Activated CD4-positive, alpha-beta T cell treated with anti-CD3 and anti-CD28 coated beads for 36 hours (primary cell): Measurements from ENCODE around the gene PAX7. TPM values are rescaled to one million over a fixed set of nuclear protein-coding genes. Genes with fewer than 3 reads are reported as not detected.

ENCODE experiments used
- ATAC-seq: fragments of 200-7000 bp; cut with Tn5 transposase; one replicate; pipeline ENCODE4 v1.10.0; 2021; ENCODE audit warnings: mild to moderate bottlenecking, moderate library complexity
- CTCF ChIA-PET: fragments of 350-600 bp; sonication (Branson Sonifier 250); formaldehyde crosslinking; loops from one replicate; lab custom pipeline; 2021; ENCODE audit warnings: antibody characterized with exemption; lab: Charles Lee
- POLR2A ChIA-PET: fragments of 350-600 bp; sonication (Branson Sonifier 250); formaldehyde crosslinking; loops from one replicate; lab custom pipeline; 2021; ENCODE audit warnings: antibody characterized with exemption, inconsistent platforms; lab: Charles Lee
- DNase-seq: peaks from one replicate; pipeline ENCODE4 v3.0.0-alpha.2; 2020
- H3K27ac Mint-ChIP-seq: one replicate; pipeline ENCODE4 v1.8.0; 2021; ENCODE audit warnings: mixed read lengths
- H3K27me3 Mint-ChIP-seq: one replicate; pipeline ENCODE4 v1.8.0; 2021; ENCODE audit warnings: mixed read lengths
- H3K36me3 Mint-ChIP-seq: one replicate; pipeline ENCODE4 v1.8.0; 2021; ENCODE audit warnings: low read depth, mixed read lengths
- H3K4me1 Mint-ChIP-seq: one replicate; pipeline ENCODE4 v1.8.0; 2021; ENCODE audit warnings: mixed read lengths
- H3K4me3 Mint-ChIP-seq: one replicate; pipeline ENCODE4 v1.8.0; 2021; ENCODE audit warnings: mild to moderate bottlenecking, moderate library complexity, mixed read lengths
- H3K9me3 Mint-ChIP-seq: one replicate; pipeline ENCODE4 v1.8.0; 2021; ENCODE audit warnings: low read depth, mixed read lengths
- intact Hi-C, 2 experiments: fragments of 100-400 bp; cut with DNase I in 1 of 2; cut with micrococcal nuclease in 1 of 2; formaldehyde crosslinking; loops; one replicate each; pipeline versions ENCODE4 v1.14.2 to v1.15.1; 2022 to 2024; cut with DNase I, micrococcal nuclease
- total RNA-seq, 2 experiments: library from RNA; stranded (reverse); gene quantifications; one replicate each; pipeline ENCODE4 v1.2.3, GENCODE V29; 2021

PAX7 gene
- total RNA-seq, 2 experiments from 2014 or later, result not detected

DNA sequence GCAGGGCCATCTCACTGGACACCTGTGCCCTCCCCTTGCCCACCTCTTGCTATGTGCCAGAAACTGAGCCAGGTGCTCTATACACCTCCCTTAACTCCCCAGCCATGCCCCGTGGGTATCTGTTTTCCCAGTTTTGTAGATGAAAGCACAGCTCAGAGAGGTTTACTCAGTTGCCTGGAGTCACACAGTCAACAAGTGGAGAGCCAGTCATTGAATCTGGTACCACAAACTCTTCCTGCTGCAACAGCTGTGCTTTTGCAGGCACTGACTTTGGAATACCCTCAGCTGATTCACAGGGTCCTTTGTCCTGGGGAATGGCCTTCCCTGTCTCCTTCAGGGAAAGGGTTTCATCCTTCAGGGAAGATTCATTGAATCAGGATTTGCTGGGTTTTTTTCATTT is 22.1 kb downstream of the PAX7 start:
- no peaks in the 10 kb centered on the region for H3K9me3 Mint-ChIP-seq
- ChIA-PET POLR2A (interaction anchor here (0.7 kb wide), 1 partner anchor 10 kb away, joined by 9 read pairs; no protein-coding TSS in a partner anchor), CTCF (interaction anchor here (0.7 to 1.2 kb wide), 3 partner anchors 9 to 222 kb away, joined by 3 read pairs; no protein-coding TSS in a partner anchor)
- ATAC-seq (no peak), DNase-seq (no peak)
- H3K4me3 Mint-ChIP-seq, result no peak overlapping the region
- H3K36me3 Mint-ChIP-seq, result no peaks in the 10 kb centered on the region
- peaks cover 36% of the 10 kb centered on the region for H3K4me1 Mint-ChIP-seq
- intact Hi-C loops, result no loop called here
- no peak overlapping the region for H3K27ac Mint-ChIP-seq
- peaks cover 23% of the 10 kb centered on the region for H3K27me3 Mint-ChIP-seq

DNA sequence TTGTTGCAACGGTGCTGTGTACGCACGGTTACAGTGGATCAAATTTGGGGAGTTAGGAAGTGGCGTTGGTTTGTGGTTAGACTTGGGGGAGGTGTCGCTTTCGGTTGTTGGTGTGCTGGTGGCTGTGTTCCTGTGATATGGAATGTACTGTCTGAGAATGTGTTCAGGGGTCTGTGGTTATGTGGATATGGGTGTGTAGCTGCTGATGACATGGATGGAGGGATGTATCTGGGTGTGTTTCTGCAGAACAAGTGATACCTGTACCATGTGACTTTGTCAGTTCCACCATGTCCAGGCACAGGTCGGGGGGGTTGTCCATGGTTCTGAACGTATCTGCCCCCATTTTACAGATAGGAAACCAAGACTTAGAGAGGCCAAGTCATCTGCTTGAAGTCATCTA is 22.7 kb downstream of the PAX7 start:
- H3K9me3 Mint-ChIP-seq, result no peaks in the 10 kb centered on the region
- ChIA-PET POLR2A (no interaction called here), CTCF (interaction anchor here (1.0 to 1.2 kb wide), 2 partner anchors 9 to 221 kb away, joined by 3 read pairs; no protein-coding TSS in a partner anchor)
- H3K4me3 Mint-ChIP-seq, result no peak overlapping the region
- H3K27me3 Mint-ChIP-seq, result peaks cover 17% of the 10 kb centered on the region
- DNase-seq (no peak), ATAC-seq (no peak)
- no peaks in the 10 kb centered on the region for H3K36me3 Mint-ChIP-seq
- peaks cover 36% of the 10 kb centered on the region for H3K4me1 Mint-ChIP-seq
- no peak overlapping the region for H3K27ac Mint-ChIP-seq
- intact Hi-C loops, result no loop called here

DNA sequence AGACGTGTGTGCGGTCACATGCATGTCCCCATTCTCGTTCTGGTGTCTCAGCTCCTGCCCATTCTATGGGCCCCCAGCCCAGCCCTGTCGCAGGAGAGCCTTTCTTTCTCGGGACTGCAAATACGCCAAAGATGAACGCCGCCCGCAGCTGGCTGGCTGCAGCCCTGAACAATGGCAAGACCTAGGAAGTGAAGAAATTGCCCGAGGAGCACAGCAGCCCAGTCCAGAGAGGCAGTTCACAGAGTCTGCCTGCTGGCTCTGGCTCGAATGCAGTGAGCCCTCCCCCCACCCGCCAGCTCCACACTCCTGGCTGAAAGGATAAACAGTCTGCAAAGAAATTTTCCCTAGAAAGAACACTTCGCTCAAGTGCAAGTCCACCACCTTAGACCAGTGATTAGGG is 23.3 kb downstream of the PAX7 start:
- ATAC-seq (no peak), DNase-seq (no peak)
- Mint-ChIP-seq H3K27ac (no peak overlapping the region), H3K4me1 (peaks cover 39% of the 10 kb centered on the region), H3K27me3 (peaks cover 15% of the 10 kb centered on the region), H3K36me3 (no peaks in the 10 kb centered on the region), H3K9me3 (no peaks in the 10 kb centered on the region), H3K4me3 (no peak overlapping the region)
- ChIA-PET CTCF (interaction anchor here (1.0 kb wide), 1 partner anchor 8 kb away, joined by 3 read pairs; no protein-coding TSS in a partner anchor), POLR2A (interaction anchor here (0.7 kb wide), 1 partner anchor 691 kb away, joined by 5 read pairs; no protein-coding TSS in a partner anchor)
- intact Hi-C loops, result no loop called here

DNA sequence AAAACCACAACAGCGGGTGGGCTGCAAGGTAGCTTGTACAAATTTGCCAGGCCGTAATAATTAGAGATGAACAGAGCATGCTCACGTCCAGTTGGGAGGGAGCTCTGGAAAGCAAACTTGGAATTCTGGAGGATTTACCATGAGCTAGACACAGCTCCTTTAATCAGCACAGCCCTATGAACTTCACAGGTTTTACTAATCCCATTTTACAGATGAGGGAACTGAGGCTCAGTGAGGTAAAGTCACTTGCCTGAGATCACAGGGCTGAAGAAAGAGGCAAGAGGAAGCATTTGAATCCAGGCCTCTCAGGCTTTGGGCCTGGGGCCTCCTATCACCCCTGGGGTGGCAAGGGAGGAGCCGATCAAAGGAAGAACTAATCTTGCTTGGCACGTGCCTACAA is 24.0 kb downstream of the PAX7 start:
- H3K4me3 Mint-ChIP-seq, result no peak overlapping the region
- no peaks in the 10 kb centered on the region for H3K9me3 Mint-ChIP-seq
- H3K4me1 Mint-ChIP-seq, result peaks cover 40% of the 10 kb centered on the region
- H3K27me3 Mint-ChIP-seq, result peaks cover 12% of the 10 kb centered on the region
- no peak overlapping the region for H3K27ac Mint-ChIP-seq
- intact Hi-C loops, result no loop called here
- no peaks in the 10 kb centered on the region for H3K36me3 Mint-ChIP-seq
- POLR2A ChIA-PET, result interaction anchor here (0.7 kb wide), 1 partner anchor 690 kb away, joined by 5 read pairs; no protein-coding TSS in a partner anchor
- no peak for ATAC-seq
- CTCF ChIA-PET, result no interaction called here
- DNase-seq, result no peak

DNA sequence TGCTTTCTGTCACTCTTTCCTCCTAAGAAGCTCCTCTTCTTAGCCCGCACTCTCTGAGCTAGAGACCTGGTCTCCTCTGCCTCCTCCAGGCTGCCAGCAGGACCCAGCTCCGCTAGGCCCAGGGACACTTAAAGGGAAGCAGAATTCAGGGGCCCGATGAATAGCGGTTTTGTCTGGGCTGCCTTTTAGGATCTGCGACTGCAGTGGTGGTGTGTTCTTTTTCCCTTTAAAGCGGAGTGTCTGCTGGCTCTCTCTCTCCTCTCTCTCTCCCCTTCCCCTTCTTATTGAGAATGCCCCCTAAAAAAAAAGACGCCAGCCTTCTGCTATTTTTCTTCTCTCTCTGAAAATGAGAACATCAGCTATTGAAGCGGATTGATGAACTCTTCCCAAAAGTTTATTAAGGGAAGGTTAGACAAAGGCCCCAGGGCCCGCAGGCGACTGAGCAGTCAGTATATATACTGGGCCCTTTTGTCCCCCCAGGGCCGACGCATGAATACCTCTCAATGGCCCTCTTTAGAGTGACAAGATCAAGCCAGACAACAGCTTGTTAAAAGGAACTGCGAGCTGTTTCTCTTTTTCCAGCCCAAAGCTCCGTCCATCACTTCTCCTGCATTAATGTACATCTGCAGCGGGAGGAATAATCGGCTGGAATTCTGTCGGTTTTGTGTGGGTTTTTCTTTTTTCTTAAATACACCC is 27.0 kb downstream of the PAX7 start:
- H3K4me1 Mint-ChIP-seq, result peaks cover 37% of the 10 kb centered on the region

DNA sequence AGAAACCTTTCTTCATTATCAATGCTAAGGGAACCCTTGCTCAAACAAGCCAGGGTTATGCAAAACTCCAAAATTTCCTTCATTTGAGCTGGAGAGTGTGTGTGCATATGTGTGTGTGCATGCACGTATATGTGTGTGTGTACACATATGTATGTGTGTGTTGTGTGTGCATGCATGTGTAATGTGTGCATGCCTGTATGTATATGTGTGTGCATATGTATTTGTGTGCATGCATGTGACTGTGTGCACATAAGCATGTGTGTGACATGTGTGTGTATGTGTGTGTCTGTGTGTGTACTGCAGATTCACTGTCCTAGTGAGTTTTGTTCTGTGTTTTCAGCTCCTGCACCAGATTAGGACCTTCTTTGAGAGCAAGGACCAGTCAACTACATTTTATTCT is 28.2 kb downstream of the PAX7 start:
- Mint-ChIP-seq H3K27me3 (peaks cover 7% of the 10 kb centered on the region), H3K36me3 (no peaks in the 10 kb centered on the region)

More for the DNA sequence above, 27.0 kb downstream of the PAX7 start:
- CTCF ChIA-PET, result no interaction called here
- ATAC-seq (no peak), DNase-seq (no peak)
- Mint-ChIP-seq H3K36me3 (no peaks in the 10 kb centered on the region), H3K27ac (no peak overlapping the region), H3K27me3 (peaks cover 13% of the 10 kb centered on the region), H3K4me3 (no peak overlapping the region), H3K9me3 (no peaks in the 10 kb centered on the region)
- POLR2A ChIA-PET, result no interaction called here
- intact Hi-C loops, result no loop called here

DNA sequence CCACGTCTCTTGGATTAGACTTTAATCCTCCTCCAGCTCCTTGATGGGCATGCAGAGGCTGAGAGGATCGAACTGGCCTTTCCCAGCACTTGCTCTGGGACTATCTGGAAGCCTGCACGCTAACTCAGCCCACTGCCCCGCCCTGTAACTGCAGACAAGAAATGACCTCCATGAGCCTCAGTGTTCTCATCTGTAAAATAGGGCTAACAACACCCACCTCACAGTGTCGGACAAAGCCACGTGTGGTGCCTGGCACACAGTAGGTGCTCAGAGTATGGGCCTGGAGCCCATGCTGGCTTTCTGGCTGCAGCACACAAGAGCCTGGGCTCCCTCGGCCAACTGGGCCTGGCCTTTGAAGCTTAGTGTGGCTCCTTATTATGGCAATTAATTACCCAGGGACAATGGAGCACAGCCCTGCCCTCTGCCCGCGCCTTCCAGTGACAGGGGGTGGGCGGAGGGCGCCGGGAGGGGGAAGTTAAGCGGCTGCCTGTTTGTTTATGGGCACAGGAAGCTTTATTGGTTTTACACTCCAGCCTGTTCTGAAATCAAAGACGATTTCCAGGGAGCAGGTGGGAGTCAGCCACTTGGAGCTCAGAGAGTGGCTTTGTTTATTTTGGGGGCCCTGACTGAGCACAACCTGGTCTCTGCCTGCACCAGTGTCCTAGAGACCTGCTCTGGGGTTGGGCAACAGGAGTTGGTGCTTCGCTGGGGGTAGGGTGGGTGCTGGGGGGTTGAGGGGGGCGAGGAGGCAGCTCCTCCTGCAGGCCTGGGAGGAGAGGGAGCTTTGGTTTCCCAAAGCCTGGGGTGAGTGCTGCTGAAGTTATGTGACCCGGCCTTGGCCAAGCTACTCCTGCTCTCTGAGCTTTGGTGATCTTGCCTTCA is 31.0 kb downstream of the PAX7 start:
- Mint-ChIP-seq H3K4me3 (no peak overlapping the region), H3K27ac (no peak overlapping the region), H3K9me3 (no peaks in the 10 kb centered on the region), H3K27me3 (peaks cover 7% of the 10 kb centered on the region), H3K36me3 (no peaks in the 10 kb centered on the region), H3K4me1 (peaks cover 16% of the 10 kb centered on the region)
- DNase-seq, result no peak
- POLR2A ChIA-PET, result interaction anchor here (0.6 kb wide), 1 partner anchor 20 kb away, joined by 6 read pairs; no protein-coding TSS in a partner anchor
- intact Hi-C loops, result loop anchor here in 1 of 2 experiments (10.0 kb wide), 1 partner anchor 63 kb away; no protein-coding TSS in a partner anchor
- CTCF ChIA-PET, result interaction anchor here (0.7 to 1.0 kb wide), 2 partner anchors 8 to 65 kb away, joined by 3 read pairs; no protein-coding TSS in a partner anchor
- no peak for ATAC-seq

More for the DNA sequence above, 28.2 kb downstream of the PAX7 start:
- POLR2A ChIA-PET, result no interaction called here
- CTCF ChIA-PET, result no interaction called here
- H3K9me3 Mint-ChIP-seq, result no peaks in the 10 kb centered on the region
- peaks cover 28% of the 10 kb centered on the region for H3K4me1 Mint-ChIP-seq
- intact Hi-C loops, result no loop called here
- H3K27ac Mint-ChIP-seq, result no peak overlapping the region
- H3K4me3 Mint-ChIP-seq, result no peak overlapping the region
- ATAC-seq, result no peak
- DNase-seq, result no peak

DNA sequence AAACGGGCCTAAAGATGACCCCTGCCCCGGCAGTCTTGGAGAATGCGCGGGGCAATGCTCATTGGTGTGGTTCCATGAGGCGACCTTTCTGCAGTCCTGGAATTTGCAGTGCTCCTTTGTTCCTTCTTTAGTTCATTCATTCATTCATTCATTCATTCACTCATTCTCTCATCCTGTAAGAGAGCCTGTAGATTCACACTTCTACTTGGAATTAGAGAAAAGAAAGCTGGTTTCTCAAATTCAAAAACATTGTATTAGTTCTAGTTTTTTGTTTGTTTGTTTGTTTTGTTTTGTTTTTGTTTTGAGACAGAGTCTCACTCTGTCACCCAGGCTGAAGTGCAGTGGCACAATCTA is 31.6 kb downstream of the PAX7 start:
- Mint-ChIP-seq H3K9me3 (no peaks in the 10 kb centered on the region), H3K4me1 (peaks cover 22% of the 10 kb centered on the region), H3K27me3 (peaks cover 7% of the 10 kb centered on the region), H3K27ac (no peak overlapping the region), H3K36me3 (no peaks in the 10 kb centered on the region), H3K4me3 (no peak overlapping the region)
- ChIA-PET POLR2A (interaction anchor here (0.6 kb wide), 2 partner anchors 9 to 19 kb away, joined by 6 to 9 read pairs; no protein-coding TSS in a partner anchor), CTCF (interaction anchor here (0.7 to 1.0 kb wide), 2 partner anchors 9 to 66 kb away, joined by 3 read pairs; no protein-coding TSS in a partner anchor)
- intact Hi-C loops, result loop anchor here in 1 of 2 experiments (10.0 kb wide), 1 partner anchor 63 kb away; no protein-coding TSS in a partner anchor
- ATAC-seq (no peak), DNase-seq (no peak)

DNA sequence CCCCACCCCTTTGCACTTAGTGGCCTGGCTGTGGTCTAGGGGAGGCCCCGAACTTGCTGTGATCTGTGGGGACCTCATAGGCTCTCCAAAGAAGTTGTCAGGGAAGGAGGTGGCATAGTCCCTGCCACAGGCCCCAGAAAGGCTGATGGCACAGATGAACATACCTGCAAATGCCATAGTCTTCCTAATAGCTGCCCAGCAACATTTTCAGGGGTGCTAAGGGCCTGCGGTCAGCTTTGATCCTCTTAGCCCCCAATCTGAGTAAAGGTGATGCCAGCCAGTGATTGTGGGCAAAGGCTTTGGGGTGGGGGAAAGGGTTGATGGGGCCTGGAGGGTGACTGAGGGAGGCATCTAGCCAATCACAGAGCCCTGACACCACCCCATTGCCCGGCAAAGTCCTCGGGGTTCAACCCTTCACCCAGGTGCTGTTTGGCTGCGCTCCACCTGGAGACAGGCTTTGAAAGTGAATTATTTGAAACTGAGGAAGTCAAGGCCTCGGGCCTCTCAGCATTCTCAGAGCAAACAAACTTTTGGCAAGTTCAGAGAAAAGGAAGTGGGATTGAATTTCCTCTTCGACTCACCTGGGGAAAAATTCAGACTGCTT is 35.8 kb downstream of the PAX7 start:
- ATAC-seq (no peak), DNase-seq (no peak)
- Mint-ChIP-seq H3K27me3 (no peaks in the 10 kb centered on the region), H3K27ac (no peak overlapping the region), H3K36me3 (no peaks in the 10 kb centered on the region), H3K9me3 (no peaks in the 10 kb centered on the region), H3K4me1 (peaks cover 16% of the 10 kb centered on the region), H3K4me3 (no peak overlapping the region)
- intact Hi-C loops, result loop anchor here in 1 of 2 experiments (10.0 kb wide), 1 partner anchor 58 kb away; no protein-coding TSS in a partner anchor
- ChIA-PET CTCF (interaction anchor here (0.5 to 3.1 kb wide), 2 partner anchors 58 to 69 kb away, joined by 3 to 14 read pairs; no protein-coding TSS in a partner anchor), POLR2A (no interaction called here)

DNA sequence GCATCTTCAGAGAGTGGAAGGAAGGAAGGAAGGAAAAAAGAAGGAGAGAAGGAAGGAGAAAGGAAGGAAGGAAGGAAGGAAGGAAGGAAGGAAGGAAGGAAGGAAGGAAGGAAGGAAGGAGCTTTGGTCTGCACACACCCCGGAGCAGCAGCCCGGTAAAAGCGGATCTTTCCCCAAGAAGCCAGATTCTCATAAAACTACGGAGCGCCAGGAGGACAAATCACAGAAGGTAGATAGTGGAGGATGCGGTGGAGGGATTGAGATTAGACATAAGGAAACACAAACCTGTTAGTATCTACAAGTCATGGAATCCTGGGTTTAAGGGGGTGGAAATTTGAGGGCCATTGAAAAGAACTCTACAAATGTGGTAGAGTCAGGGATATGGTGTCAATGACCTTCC is 36.7 kb downstream of the PAX7 start:
- no peaks in the 10 kb centered on the region for H3K9me3 Mint-ChIP-seq
- no peaks in the 10 kb centered on the region for H3K27me3 Mint-ChIP-seq
- POLR2A ChIA-PET, result no interaction called here
- intact Hi-C loops, result loop anchor here in 1 of 2 experiments (10.0 kb wide), 1 partner anchor 57 kb away; no protein-coding TSS in a partner anchor
- DNase-seq, result no peak
- H3K36me3 Mint-ChIP-seq, result no peaks in the 10 kb centered on the region
- no peak for ATAC-seq
- H3K27ac Mint-ChIP-seq, result no peak overlapping the region
- H3K4me3 Mint-ChIP-seq, result no peak overlapping the region
- CTCF ChIA-PET, result interaction anchor here (1.0 to 3.1 kb wide), 2 partner anchors 18 to 70 kb away, joined by 3 to 14 read pairs; no protein-coding TSS in a partner anchor
- peaks cover 12% of the 10 kb centered on the region for H3K4me1 Mint-ChIP-seq
